ENCODE results near the gene BAG1. TPM values are rescaled to one million over a fixed set of nuclear protein-coding genes. Genes with fewer than 3 reads are reported as not detected.

Gene BAG1
- total RNA-seq, 4 donors from 2014 or later, result 39.7 to 143 (median 59.4) TPM

GRCh38 chr9:33263131-33264002 is 1.1 kb downstream of the BAG1 start:
- Histone ChIP-seq H3K4me1 (peaks cover 9 to 13% of the 10 kb centered on the region in 2 donors), H3K27me3 (no peaks in the 10 kb centered on the region), H3K9me3 (no peaks in the 10 kb centered on the region), H3K4me3 (peak overlapping the region; percentile 87 to 99), H3K27ac (peak overlapping the region; percentile 91), H3K36me3 (no peaks in the 10 kb centered on the region)
- TF ChIP-seq CTCF (IDR thresholded peaks at IDR 0.05) (no peak), POLR2A (IDR thresholded peaks at IDR 0.05) (no peak)
- DNase-seq, result peak in 1 of 2 donors; percentile 22
- intact Hi-C loops (cut with DNase I; ENCODE audit: low total_unique reads), result no loop called here

- peaks cover 2 to 7% of the 10 kb centered on the region in 2 donors for H3K4me1 ChIP-seq
- TF ChIP-seq CTCF (IDR thresholded peaks at IDR 0.05) (no peak), POLR2A (IDR thresholded peaks at IDR 0.05) (no peak)
- H3K36me3 ChIP-seq, result no peaks in the 10 kb centered on the region
- H3K4me3 ChIP-seq, result no peak overlapping the region
- intact Hi-C loops (cut with DNase I; ENCODE audit: low total_unique reads), result no loop called here
- no peaks in the 10 kb centered on the region for H3K27me3 ChIP-seq
- H3K9me3 ChIP-seq, result no peaks in the 10 kb centered on the region
- H3K27ac ChIP-seq, result no peak overlapping the region
- DNase-seq, result no peak
These were observed 4.1 kb downstream of the BAG1 start for GRCh38 chr9:33260372-33260771.

GRCh38 chr9:33257276-33257675 is 7.2 kb downstream of the BAG1 start:
- no peaks in the 10 kb centered on the region for H3K9me3 ChIP-seq
- no peaks in the 10 kb centered on the region for H3K4me1 ChIP-seq
- TF ChIP-seq CTCF (IDR thresholded peaks at IDR 0.05) (no peak), POLR2A (IDR thresholded peaks at IDR 0.05) (no peak)
- H3K4me3 ChIP-seq, result no peak overlapping the region
- DNase-seq, result no peak
- H3K27me3 ChIP-seq, result no peaks in the 10 kb centered on the region
- no peak overlapping the region for H3K27ac ChIP-seq
- intact Hi-C loops (cut with DNase I; ENCODE audit: low total_unique reads), result no loop called here
- H3K36me3 ChIP-seq, result no peaks in the 10 kb centered on the region

GRCh38 chr9:33256236-33256635 is 8.3 kb downstream of the BAG1 start:
- no peaks in the 10 kb centered on the region for H3K4me1 ChIP-seq
- intact Hi-C loops (cut with DNase I; ENCODE audit: low total_unique reads), result no loop called here
- DNase-seq, result no peak
- H3K4me3 ChIP-seq, result no peak overlapping the region
- no peak overlapping the region for H3K27ac ChIP-seq
- no peaks in the 10 kb centered on the region for H3K27me3 ChIP-seq
- H3K36me3 ChIP-seq, result no peaks in the 10 kb centered on the region
- no peak for TF ChIP-seq POLR2A (IDR thresholded peaks at IDR 0.05)
- no peak for TF ChIP-seq CTCF (IDR thresholded peaks at IDR 0.05)
- H3K9me3 ChIP-seq, result no peaks in the 10 kb centered on the region

GRCh38 chr9:33255471-33255870 is 9.0 kb downstream of the BAG1 start:
- H3K27ac ChIP-seq, result no peak overlapping the region
- H3K27me3 ChIP-seq, result no peaks in the 10 kb centered on the region
- no peak for TF ChIP-seq CTCF (IDR thresholded peaks at IDR 0.05)
- TF ChIP-seq POLR2A (IDR thresholded peaks at IDR 0.05), result no peak
- no peaks in the 10 kb centered on the region for H3K36me3 ChIP-seq
- H3K9me3 ChIP-seq, result no peaks in the 10 kb centered on the region
- DNase-seq, result no peak
- no peaks in the 10 kb centered on the region for H3K4me1 ChIP-seq
- intact Hi-C loops (cut with DNase I; ENCODE audit: low total_unique reads), result no loop called here
- no peak overlapping the region for H3K4me3 ChIP-seq

Measured in uterus (tissue), 4 donors.